ENCODE results near the gene SHOX.

Gene SHOX

DNA sequence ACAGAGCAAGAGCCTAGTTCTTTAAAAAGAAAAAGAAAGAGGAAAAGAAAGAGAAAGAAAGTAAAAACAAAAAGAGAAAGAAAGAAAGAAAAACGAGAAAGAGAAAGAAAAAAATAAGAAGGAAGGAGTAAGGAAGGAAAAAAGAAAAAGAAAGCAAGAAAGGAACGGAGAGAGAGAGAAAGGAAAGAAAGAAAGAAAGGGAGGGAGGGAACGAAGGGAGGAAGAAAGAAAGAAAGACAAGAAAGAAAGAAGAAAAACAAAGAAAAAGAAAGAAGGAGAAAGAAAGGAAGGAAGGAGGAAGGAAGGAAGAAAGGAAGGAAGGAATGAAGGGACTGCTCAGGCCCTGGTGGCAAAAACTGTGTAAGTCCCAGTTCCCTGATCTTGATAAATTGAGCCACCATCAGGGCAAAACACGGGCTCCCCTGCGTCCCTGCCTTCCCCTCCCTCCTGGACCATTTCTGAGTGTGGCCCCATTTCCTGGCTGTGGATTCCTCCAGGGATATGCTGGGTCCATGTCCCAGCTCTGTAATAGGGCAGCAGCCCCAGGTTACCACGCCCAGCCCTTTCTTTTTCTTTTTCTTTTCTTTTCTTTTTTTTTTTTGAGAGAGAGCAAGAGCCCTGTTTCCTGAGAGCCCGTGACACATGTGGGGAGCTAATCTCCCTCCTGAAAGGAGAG, 44.8 kb downstream of the SHOX start:
- no peak for DNase-seq

GRCh38 chrX:675955-676295, 45.3 kb downstream of the SHOX start:
- no peak for DNase-seq

- no peak for DNase-seq
These were observed 46.8 kb downstream of the SHOX start for GRCh38 chrX:677376-677775.

GRCh38 chrX:679291-679979, 48.8 kb downstream of the SHOX start:
- DNase-seq, result no peak

DNA sequence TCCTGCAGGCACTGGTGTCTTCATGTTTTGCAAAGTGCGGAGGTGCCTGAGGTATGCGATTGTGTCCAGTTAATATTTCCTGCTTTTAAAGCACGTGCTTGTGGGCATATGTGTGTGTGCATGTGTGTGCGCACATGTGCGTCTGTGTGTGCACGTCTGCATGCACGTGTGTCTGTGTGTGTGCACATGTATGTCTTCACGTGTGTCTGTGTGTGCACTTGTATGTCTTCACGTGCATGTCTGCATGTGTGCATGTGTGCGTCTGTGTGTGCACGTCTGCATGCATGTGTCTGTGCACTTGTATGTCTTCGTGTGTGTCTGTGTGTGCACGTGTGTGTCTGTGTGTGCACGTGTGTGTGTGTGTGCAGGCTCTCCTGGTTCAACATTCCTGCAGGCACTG, 49.5 kb downstream of the SHOX start:
- no peak for DNase-seq

- no peak for DNase-seq
These were observed 51.4 kb downstream of the SHOX start for GRCh38 chrX:681989-682388.

DNA sequence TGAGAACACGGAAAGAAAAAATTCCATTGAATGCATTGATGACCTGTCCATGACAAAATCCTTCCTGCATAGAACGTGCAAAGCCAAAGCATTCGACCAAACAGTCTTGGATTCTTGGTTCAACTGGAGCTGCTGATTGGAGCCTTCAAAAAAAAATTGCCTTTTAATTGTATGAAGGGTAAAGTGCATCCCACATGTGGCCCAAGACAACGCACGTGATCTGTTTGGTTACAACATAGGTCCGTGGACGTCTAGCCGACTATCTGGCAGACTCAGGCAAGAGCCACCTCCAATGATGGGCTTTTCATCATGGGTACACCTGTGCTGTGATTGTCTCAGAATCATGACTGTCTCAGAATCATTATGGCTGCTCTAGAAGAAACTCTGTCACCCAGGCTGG, 52.3 kb downstream of the SHOX start:
- DNase-seq, result no peak

- DNase-seq, result no peak
These were observed 53.0 kb downstream of the SHOX start for GRCh38 chrX:683576-683975.

- DNase-seq, result no peak
These were observed 54.8 kb downstream of the SHOX start for GRCh38 chrX:685120-686032.

DNA sequence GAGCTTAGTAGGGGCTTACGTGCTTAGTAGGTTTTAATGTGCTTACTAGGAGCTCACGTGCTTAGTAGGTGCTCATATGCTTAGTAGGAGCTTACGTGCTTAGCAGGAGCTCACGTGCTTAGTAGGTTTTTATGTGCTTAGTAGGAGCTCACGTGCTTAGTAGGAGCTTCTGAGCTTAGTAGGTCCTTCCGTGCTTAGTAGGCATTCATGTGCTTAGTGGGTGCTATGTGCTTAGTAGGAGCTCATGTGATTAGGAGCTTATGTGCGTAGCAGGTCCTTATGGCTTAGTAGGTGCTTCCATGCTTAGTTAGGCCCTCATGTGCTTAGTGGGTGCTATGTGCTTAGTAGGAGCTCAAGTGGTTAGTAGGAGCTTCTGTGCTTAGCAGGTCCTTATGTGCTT, 59.4 kb downstream of the SHOX start:
- no peak for DNase-seq

DNA sequence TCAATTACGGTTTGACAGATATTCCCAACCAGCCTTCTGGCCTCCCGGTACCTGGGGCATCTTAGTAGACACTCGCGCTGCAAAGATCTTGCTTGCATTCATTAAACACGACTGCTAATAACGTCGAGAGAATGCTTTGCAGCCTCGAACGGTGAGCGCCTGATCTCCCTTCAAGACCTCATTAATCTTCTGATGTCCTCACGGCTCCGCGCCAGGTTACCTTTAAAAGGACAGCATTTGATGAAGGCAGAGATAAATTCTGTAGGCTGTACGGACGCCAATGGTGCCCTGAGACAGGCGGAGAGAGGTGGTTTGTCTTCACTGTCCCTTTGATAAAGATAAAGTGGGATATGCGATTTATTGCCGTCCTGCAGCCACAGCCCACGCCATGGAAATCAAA, 64.2 kb downstream of the SHOX start:
- DNase-seq, result no peak

DNA sequence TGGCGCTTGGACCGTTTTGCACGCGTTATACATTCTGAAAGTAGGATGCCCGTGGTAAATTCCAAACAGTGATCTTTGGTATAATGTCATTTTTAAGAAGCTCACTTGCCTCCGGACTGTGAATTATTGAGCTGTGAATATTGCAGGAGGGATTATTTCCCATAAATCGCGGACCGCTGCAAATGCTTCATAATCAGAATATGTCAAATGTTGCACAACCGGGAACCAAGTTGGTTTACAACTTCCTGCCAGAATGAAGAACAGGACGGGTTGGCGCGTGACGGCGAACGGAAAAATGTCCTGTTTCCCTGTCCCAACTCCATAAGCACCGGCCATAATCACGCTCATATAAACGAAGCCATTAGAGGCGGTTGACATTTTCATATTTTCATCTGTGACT, 67.6 kb downstream of the SHOX start:
- no peak for DNase-seq

- no peak for DNase-seq
These were observed 70.3 kb downstream of the SHOX start for GRCh38 chrX:700936-701335.

DNA sequence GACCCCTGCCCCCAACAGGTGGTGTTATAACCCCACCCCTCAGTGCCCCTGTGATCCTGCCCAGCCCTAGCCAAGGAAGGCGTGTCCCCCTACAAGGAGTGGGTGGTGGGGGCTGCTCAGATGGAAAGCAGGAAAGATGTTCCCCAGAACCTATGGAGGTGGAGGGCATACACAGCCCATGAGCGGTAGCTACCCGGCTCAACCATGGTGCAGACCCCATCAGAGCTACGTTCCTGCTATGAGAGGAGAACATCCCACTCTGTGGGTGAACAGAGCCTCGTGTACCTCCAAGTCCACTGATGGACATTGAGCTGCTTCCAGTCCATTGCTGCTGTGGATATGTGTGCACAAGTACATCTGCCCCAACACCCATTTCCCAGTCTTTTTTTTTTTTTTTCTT, 71.1 kb downstream of the SHOX start:
- no peak for DNase-seq

DNA sequence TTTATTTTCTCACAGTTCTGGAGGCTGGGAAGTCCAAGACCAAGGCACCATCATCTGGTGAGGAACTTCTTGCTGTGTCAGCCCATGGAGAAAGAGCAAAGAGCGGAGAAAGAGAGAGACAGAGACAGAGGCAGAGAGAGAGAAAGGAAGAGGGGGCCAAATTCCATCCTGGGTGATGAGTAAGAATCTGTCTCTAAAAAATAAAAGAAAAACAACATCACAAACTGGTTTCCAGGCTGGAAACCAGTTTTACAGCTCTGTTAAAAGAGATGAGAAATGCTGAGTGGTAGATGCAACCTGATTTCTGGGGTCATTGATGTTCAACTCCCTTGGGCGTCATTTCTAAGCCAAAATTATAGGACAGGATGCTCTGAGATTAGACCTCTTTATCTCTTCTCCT, 72.9 kb downstream of the SHOX start:
- no peak for DNase-seq

- DNase-seq, result no peak
These were observed 73.3 kb downstream of the SHOX start for GRCh38 chrX:703866-704265.
